HCT116 (cell line): ENCODE results near the gene STX10. TPM values are rescaled to one million over a fixed set of nuclear protein-coding genes. Genes with fewer than 3 reads are reported as not detected.
A peak's percentile ranks its signal among the peaks of the same experiment; 100 is the strongest.

Experiments
- ATAC-seq: fragments of 200-7000 bp; cut with Tn5 transposase; 2 replicates; pipeline ENCODE4 v1.9.1; 2020; ENCODE audit warnings: mild to moderate bottlenecking, moderate library complexity
- BruUV-seq: library from RNA; stranded (reverse); fragments of 400-500 nt; replicated peaks from 2 replicates; lab custom pipeline; 2021; lab: Mats Ljungman, UMichigan
- CTCF ChIA-PET: fragments of 300-600 bp; sonication (Branson Sonifier 250); formaldehyde crosslinking; loops from one replicate; lab custom pipeline; 2021; ENCODE audit warnings: antibody characterized with exemption; lab: Charles Lee
- POLR2A ChIA-PET: fragments of 300-600, 350-600 bp; sonication (Branson Sonifier 250); formaldehyde crosslinking; loops from one replicate; lab custom pipeline; 2021; ENCODE audit warnings: antibody characterized with exemption; lab: Charles Lee
- RAD21 ChIA-PET, 2 experiments: fragments of 300-600 bp; sonication (Branson Sonifier 250); formaldehyde crosslinking; loops; one replicate each; lab custom pipeline; 2023; ENCODE audit warnings: low total read pairs in 2 of 2; ENCODE audit not compliant: uncharacterized antibody in 2 of 2, unreplicated experiment in 2 of 2, low non-redundant PET in 1 of 2; lab: Charles Lee
- DNase-seq: peaks from one replicate; pipeline ENCODE4 v3.0.0-alpha.2; 2010; ENCODE audit warnings: low read depth, low spot score
- H2AFZ ChIP-seq: fragments of 200-600 bp; shearing (Covaris generic), sonication (generic); 2 replicates; pipeline ENCODE4 v1.6.1; 2017; ENCODE audit warnings: low read depth, mixed run types, mixed read lengths, antibody characterized with exemption, low read length; ENCODE audit not compliant: poor library complexity, severe bottlenecking
- H3K27ac ChIP-seq: 2 replicates; pipeline ENCODE4 v1.5.1; 2012; ENCODE audit warnings: low read depth, low read length
- H3K27me3 ChIP-seq: fragments of 200-600 bp; sonication (generic); 2 replicates; pipeline ENCODE4 v1.6.1; 2016; ENCODE audit warnings: mixed run types, low read length, mixed read lengths; ENCODE audit not compliant: insufficient read depth
- H3K36me3 ChIP-seq, 2 experiments: fragments of 200-500 bp in 1 of 2; fragments of 200-600 bp in 1 of 2; sonication (Bioruptor generic) in 1 of 2; sonication (generic) in 1 of 2; 2 replicates each; pipeline versions ENCODE4 v1.5.1 to v1.6.1; 2014 to 2016; ENCODE audit warnings: low read length in 2 of 2, inconsistent platforms in 1 of 2, mixed read lengths in 1 of 2, mixed run types in 1 of 2; ENCODE audit not compliant: insufficient read depth in 2 of 2, control insufficient read depth in 1 of 2
- H3K4me1 ChIP-seq, 2 experiments: fragments of 200-600 bp in 1 of 2; sonication (generic) in 1 of 2; 2 replicates each; pipeline versions ENCODE4 v1.5.1 to v1.6.1; 2012 to 2017; ENCODE audit warnings: low read length in 2 of 2, inconsistent platforms in 1 of 2, mild to moderate bottlenecking in 1 of 2, mixed read lengths in 1 of 2, mixed run types in 1 of 2, moderate library complexity in 1 of 2; ENCODE audit not compliant: insufficient read depth in 2 of 2, control insufficient read depth in 1 of 2
- H3K4me2 ChIP-seq: fragments of 200-600 bp; sonication (generic); 2 replicates; pipeline ENCODE4 v1.6.1; 2017; ENCODE audit warnings: mixed run types, low read length, mixed read lengths
- H3K4me3 ChIP-seq, 2 experiments: fragments of 200-600 bp in 1 of 2; sonication (generic) in 1 of 2; replicated peaks in 1 of 2; 2 replicates each; pipeline ENCODE4 v1.5.1; 2011 to 2016; ENCODE audit warnings: low read length in 2 of 2, control low read depth in 1 of 2, low read depth in 1 of 2, mild to moderate bottlenecking in 1 of 2, mixed read lengths in 1 of 2, mixed run types in 1 of 2
- H3K79me2 ChIP-seq: fragments of 200-600 bp; sonication (generic); 2 replicates; pipeline ENCODE4 v1.6.1; 2017; ENCODE audit warnings: mild to moderate bottlenecking, mixed run types, low read length, moderate library complexity, mixed read lengths; ENCODE audit not compliant: insufficient read depth
- H3K9ac ChIP-seq: fragments of 200-600 bp; sonication (generic); 2 replicates; pipeline ENCODE4 v1.6.1; 2016; ENCODE audit warnings: low read length, mixed read lengths
- H3K9me2 ChIP-seq: fragments of 200-600 bp; sonication (generic), shearing (Covaris generic); 2 replicates; pipeline ENCODE4 v1.6.1; 2017; ENCODE audit warnings: mixed run types, mild to moderate bottlenecking, moderate library complexity; ENCODE audit not compliant: insufficient read depth
- H3K9me3 ChIP-seq, 2 experiments: fragments of 200-500 bp in 1 of 2; fragments of 200-600 bp in 1 of 2; sonication (Bioruptor generic) in 1 of 2; sonication (generic) in 1 of 2; 2 replicates each; pipeline ENCODE4 v1.6.1; 2014 to 2017; ENCODE audit warnings: low read length in 2 of 2, mixed read lengths in 2 of 2, inconsistent platforms in 1 of 2, low read depth in 1 of 2, mild to moderate bottlenecking in 1 of 2, mixed run types in 1 of 2, moderate library complexity in 1 of 2; ENCODE audit not compliant: control insufficient read depth in 1 of 2, insufficient read depth in 1 of 2
- H4K20me1 ChIP-seq: fragments of 200-600 bp; sonication (generic), shearing (Covaris generic); 2 replicates; pipeline ENCODE4 v1.6.1; 2017; ENCODE audit warnings: mixed run types, mild to moderate bottlenecking, moderate library complexity; ENCODE audit not compliant: insufficient read depth
- ATF3 ChIP-seq: IDR thresholded peaks from 2 replicates; pipeline ENCODE4 v1.6.1; 2012
- CEBPB ChIP-seq: IDR thresholded peaks from 2 replicates; pipeline ENCODE4 v1.6.1; 2012; ENCODE audit warnings: low read depth
- EGR1 ChIP-seq: IDR thresholded peaks from 2 replicates; pipeline ENCODE4 v1.6.1; 2012; ENCODE audit warnings: low read depth
- FOSL1 ChIP-seq: IDR thresholded peaks from 2 replicates; pipeline ENCODE4 v1.6.1; 2012; ENCODE audit warnings: low read depth
- MAX ChIP-seq: IDR thresholded peaks from 2 replicates; pipeline ENCODE4 v1.6.1; 2012
- POLR2A ChIP-seq: IDR thresholded peaks from 2 replicates; pipeline ENCODE4 v1.7.0; 2011; ENCODE audit warnings: borderline replicate concordance; ENCODE audit not compliant: insufficient read depth, insufficient read length; ENCODE audit errors: extremely low read depth
- SIN3A ChIP-seq: IDR thresholded peaks from 2 replicates; pipeline ENCODE4 v1.6.1; 2012; ENCODE audit warnings: low read depth
- SP1 ChIP-seq: IDR thresholded peaks from 2 replicates; pipeline ENCODE4 v1.6.1; 2012; ENCODE audit warnings: low read depth
- YY1 ChIP-seq: IDR thresholded peaks from 2 replicates; pipeline ENCODE4 v1.6.1; 2011; ENCODE audit warnings: low read length, low read depth, moderate library complexity, mild to moderate bottlenecking; ENCODE audit not compliant: insufficient replicate concordance; ENCODE audit errors: extremely low read depth
- ZBTB33 ChIP-seq: IDR thresholded peaks from 2 replicates; pipeline ENCODE4 v1.6.1; 2011; ENCODE audit warnings: mild to moderate bottlenecking, low read length, moderate library complexity; ENCODE audit not compliant: insufficient replicate concordance; ENCODE audit errors: extremely low read depth
- ZNF274 ChIP-seq: fragments of 200-500 bp; sonication (Bioruptor generic); IDR thresholded peaks from 2 replicates; pipeline ENCODE4 v1.6.1; 2014; ENCODE audit warnings: mild to moderate bottlenecking, low read depth, low read length, inconsistent platforms
- intact Hi-C: fragments of 100-400 bp; cut with micrococcal nuclease; formaldehyde crosslinking; loops from 2 replicates; pipeline ENCODE4 v1.10.0; 2022
- total RNA-seq: library from RNA; stranded (reverse); gene quantifications from one replicate; pipeline ENCODE4 v1.2.1, GENCODE V29; 2021; ENCODE audit not compliant: unreplicated experiment
- TF ChIP-seq, protein P1 (sequence below): IDR thresholded peaks from 2 replicates; pipeline ENCODE4 v1.6.1; 2012; ENCODE audit warnings: low read depth
- TF ChIP-seq, protein P2 (sequence below), 3 experiments: fragments of 200-600 bp in 1 of 3; sonication (generic) in 1 of 3; IDR thresholded peaks in 2 of 3; conservative IDR thresholded peaks in 1 of 3; 2 replicates each; pipeline ENCODE4 v1.5.1; 2012 to 2017; ENCODE audit warnings: low read depth in 2 of 3, low read length in 2 of 3, antibody characterized with exemption in 1 of 3, borderline replicate concordance in 1 of 3, control low read depth in 1 of 3, mild to moderate bottlenecking in 1 of 3, mixed read lengths in 1 of 3, mixed run types in 1 of 3, moderate library complexity in 1 of 3; ENCODE audit not compliant: insufficient read depth in 1 of 3

Gene STX10
- total RNA-seq, 1 experiment from 2014 or later: 149 TPM

- no peak overlapping the region for H3K4me3 ChIP-seq
- no peak overlapping the region for H3K4me2 ChIP-seq
- RAD21 ChIA-PET: no interaction called here
- peaks cover 2 to 43% of the 10 kb centered on the region in 2 experiments; a peak in 3 of 4 replicates for H3K4me1 ChIP-seq
- no peak overlapping the region for H2AFZ ChIP-seq
- no peaks in the 10 kb centered on the region for H3K9me2 ChIP-seq
- DNase-seq: no peak
- peaks cover 98% of the 10 kb centered on the region for H3K79me2 ChIP-seq
- peak; percentile 20; the same call in 1 of the 2 replicates for ATAC-seq
- no peak for TF ChIP-seq YY1
- TF ChIP-seq EGR1: no peak
- no peak for TF ChIP-seq SP1
- TF ChIP-seq ZNF274: no peak
- no peak for TF ChIP-seq MAX
- no peak for TF ChIP-seq POLR2A
- TF ChIP-seq, protein P1, sequence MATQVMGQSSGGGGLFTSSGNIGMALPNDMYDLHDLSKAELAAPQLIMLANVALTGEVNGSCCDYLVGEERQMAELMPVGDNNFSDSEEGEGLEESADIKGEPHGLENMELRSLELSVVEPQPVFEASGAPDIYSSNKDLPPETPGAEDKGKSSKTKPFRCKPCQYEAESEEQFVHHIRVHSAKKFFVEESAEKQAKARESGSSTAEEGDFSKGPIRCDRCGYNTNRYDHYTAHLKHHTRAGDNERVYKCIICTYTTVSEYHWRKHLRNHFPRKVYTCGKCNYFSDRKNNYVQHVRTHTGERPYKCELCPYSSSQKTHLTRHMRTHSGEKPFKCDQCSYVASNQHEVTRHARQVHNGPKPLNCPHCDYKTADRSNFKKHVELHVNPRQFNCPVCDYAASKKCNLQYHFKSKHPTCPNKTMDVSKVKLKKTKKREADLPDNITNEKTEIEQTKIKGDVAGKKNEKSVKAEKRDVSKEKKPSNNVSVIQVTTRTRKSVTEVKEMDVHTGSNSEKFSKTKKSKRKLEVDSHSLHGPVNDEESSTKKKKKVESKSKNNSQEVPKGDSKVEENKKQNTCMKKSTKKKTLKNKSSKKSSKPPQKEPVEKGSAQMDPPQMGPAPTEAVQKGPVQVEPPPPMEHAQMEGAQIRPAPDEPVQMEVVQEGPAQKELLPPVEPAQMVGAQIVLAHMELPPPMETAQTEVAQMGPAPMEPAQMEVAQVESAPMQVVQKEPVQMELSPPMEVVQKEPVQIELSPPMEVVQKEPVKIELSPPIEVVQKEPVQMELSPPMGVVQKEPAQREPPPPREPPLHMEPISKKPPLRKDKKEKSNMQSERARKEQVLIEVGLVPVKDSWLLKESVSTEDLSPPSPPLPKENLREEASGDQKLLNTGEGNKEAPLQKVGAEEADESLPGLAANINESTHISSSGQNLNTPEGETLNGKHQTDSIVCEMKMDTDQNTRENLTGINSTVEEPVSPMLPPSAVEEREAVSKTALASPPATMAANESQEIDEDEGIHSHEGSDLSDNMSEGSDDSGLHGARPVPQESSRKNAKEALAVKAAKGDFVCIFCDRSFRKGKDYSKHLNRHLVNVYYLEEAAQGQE: no peak
- TF ChIP-seq, protein P2, sequence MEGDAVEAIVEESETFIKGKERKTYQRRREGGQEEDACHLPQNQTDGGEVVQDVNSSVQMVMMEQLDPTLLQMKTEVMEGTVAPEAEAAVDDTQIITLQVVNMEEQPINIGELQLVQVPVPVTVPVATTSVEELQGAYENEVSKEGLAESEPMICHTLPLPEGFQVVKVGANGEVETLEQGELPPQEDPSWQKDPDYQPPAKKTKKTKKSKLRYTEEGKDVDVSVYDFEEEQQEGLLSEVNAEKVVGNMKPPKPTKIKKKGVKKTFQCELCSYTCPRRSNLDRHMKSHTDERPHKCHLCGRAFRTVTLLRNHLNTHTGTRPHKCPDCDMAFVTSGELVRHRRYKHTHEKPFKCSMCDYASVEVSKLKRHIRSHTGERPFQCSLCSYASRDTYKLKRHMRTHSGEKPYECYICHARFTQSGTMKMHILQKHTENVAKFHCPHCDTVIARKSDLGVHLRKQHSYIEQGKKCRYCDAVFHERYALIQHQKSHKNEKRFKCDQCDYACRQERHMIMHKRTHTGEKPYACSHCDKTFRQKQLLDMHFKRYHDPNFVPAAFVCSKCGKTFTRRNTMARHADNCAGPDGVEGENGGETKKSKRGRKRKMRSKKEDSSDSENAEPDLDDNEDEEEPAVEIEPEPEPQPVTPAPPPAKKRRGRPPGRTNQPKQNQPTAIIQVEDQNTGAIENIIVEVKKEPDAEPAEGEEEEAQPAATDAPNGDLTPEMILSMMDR (IDR thresholded peaks at IDR 0.05 in 2 of 3, conservative IDR thresholded peaks at IDR 0.05 in 1 of 3; ENCODE audit: borderline replicate concordance in 1 of 3, insufficient read depth in 1 of 3, low read depth in 2 of 3, low read length in 2 of 3): no peak
- no peak for TF ChIP-seq SIN3A
- TF ChIP-seq ZBTB33: no peak
- TF ChIP-seq ATF3: no peak
- no peak for TF ChIP-seq CEBPB
- no peak for TF ChIP-seq FOSL1
- no TSS peak for BruUV-seq
- no peaks in the 10 kb centered on the region for H3K27me3 ChIP-seq
- POLR2A ChIA-PET: no interaction called here
- H3K27ac ChIP-seq: peak overlapping the region; percentile 8; the same call in 1 of the 2 replicates
- no peak overlapping the region for H3K9ac ChIP-seq
- peaks cover 3 to 14% of the 10 kb centered on the region in 2 experiments; a peak in 2 of 4 replicates for H3K36me3 ChIP-seq
- CTCF ChIA-PET: no interaction called here
- peaks cover 7% of the 10 kb centered on the region; the same call in 1 of the 2 replicates for H4K20me1 ChIP-seq
- H3K9me3 ChIP-seq: no peaks in the 10 kb centered on the region
- intact Hi-C loops: no loop called here
These were observed 21.6 kb downstream of the STX10 start for GRCh38 chr19:13128583-13128982.
